Measurements from ENCODE around the gene ACACB.

The ACACB gene

GRCh38 chr12:109258607-109259544, 142.5 kb downstream of the ACACB start:
- DNase-seq (ENCODE audit: low spot score): no peak

- DNase-seq (ENCODE audit: low spot score): no peak
These were observed 143.1 kb downstream of the ACACB start for GRCh38 chr12:109259545-109259895.

GRCh38 chr12:109261087-109261486, 144.7 kb downstream of the ACACB start:
- no peak for DNase-seq (ENCODE audit: low spot score)

- DNase-seq (ENCODE audit: low spot score): no peak
These were observed 145.6 kb downstream of the ACACB start for GRCh38 chr12:109261939-109262338.

- no peak for DNase-seq (ENCODE audit: low spot score)
These were observed 147.1 kb downstream of the ACACB start for GRCh38 chr12:109263439-109263838.

- DNase-seq (ENCODE audit: low spot score): peak; percentile 18
These were observed 147.9 kb downstream of the ACACB start for GRCh38 chr12:109264095-109264942.

GRCh38 chr12:109264943-109265650, 148.7 kb downstream of the ACACB start:
- no peak for DNase-seq (ENCODE audit: low spot score)

GRCh38 chr12:109266106-109266879, 149.9 kb downstream of the ACACB start:
- DNase-seq (ENCODE audit: low spot score): no peak

- DNase-seq (ENCODE audit: low spot score): no peak
These were observed 151.0 kb downstream of the ACACB start for GRCh38 chr12:109267361-109267760.

GRCh38 chr12:109268896-109269295, 152.5 kb downstream of the ACACB start:
- no peak for DNase-seq (ENCODE audit: low spot score)

GRCh38 chr12:109269428-109269827, 153.0 kb downstream of the ACACB start:
- no peak for DNase-seq (ENCODE audit: low spot score)

GRCh38 chr12:109270494-109270893, 154.1 kb downstream of the ACACB start:
- DNase-seq (ENCODE audit: low spot score): no peak

- DNase-seq (ENCODE audit: low spot score): no peak
These were observed 155.0 kb downstream of the ACACB start for GRCh38 chr12:109271418-109271817.

GRCh38 chr12:109273354-109273753, 157.0 kb downstream of the ACACB start:
- no peak for DNase-seq (ENCODE audit: low spot score)

- DNase-seq (ENCODE audit: low spot score): no peak
These were observed 158.0 kb downstream of the ACACB start for GRCh38 chr12:109274381-109274780.

GRCh38 chr12:109275173-109275572, 158.8 kb downstream of the ACACB start:
- no peak for DNase-seq (ENCODE audit: low spot score)

GRCh38 chr12:109276160-109276559, 159.8 kb downstream of the ACACB start:
- no peak for DNase-seq (ENCODE audit: low spot score)

- DNase-seq (ENCODE audit: low spot score): no peak
These were observed 161.0 kb downstream of the ACACB start for GRCh38 chr12:109277255-109277898.

GRCh38 chr12:109277899-109278762, 161.7 kb downstream of the ACACB start:
- DNase-seq (ENCODE audit: low spot score): no peak

- DNase-seq (ENCODE audit: low spot score): no peak
These were observed 162.5 kb downstream of the ACACB start for GRCh38 chr12:109278912-109279311.
